ENCODE results near the gene MYH7.
"Not testable (repeated sequence)": the region's sequence is repeated elsewhere in the genome, so short reads cannot be mapped to it uniquely, and the experiment has no call there.

The MYH7 gene

DNA sequence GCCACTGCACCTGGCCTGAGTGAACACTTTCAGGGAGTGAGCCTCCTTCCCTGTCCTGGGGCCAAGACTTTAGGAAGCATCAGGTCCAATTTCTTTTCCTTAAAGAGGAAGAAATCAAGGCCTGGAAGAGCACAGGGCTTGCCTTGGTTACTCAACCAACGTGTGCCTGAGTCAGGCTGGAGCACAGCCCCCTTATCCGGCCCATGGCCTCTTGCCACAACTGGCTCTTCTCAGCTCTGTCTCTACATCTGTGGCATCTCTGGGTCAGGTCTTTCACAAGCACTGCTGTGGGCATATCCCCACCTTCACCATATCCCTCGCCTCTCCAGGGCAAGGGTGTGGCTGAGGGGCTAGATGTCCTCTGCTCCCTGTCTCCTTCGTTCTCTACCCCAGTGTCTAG is 34.2 kb downstream of the MYH7 start:
- no peaks in the 10 kb centered on the region for H3K36me3 ChIP-seq (ENCODE audit: control insufficient read depth, insufficient read depth, low read length)
- H3K4me1 ChIP-seq (ENCODE audit: control insufficient read depth, insufficient read depth, low read length, poor library complexity, severe bottlenecking): no peaks in the 10 kb centered on the region
- H3K27me3 ChIP-seq (replicated peaks; ENCODE audit: control insufficient read depth, insufficient read depth, low read length, poor library complexity, severe bottlenecking): no peaks in the 10 kb centered on the region
- no peaks in the 10 kb centered on the region for H3K9me3 ChIP-seq (ENCODE audit: control insufficient read depth, low read length)
- no peak overlapping the region for H3K4me3 ChIP-seq (ENCODE audit: insufficient read depth, low read depth, low read length, poor library complexity, severe bottlenecking)
- no peak overlapping the region for H3K27ac ChIP-seq (ENCODE audit: insufficient read depth, low read length, poor library complexity, severe bottlenecking)
- DNase-seq: no peak

DNA sequence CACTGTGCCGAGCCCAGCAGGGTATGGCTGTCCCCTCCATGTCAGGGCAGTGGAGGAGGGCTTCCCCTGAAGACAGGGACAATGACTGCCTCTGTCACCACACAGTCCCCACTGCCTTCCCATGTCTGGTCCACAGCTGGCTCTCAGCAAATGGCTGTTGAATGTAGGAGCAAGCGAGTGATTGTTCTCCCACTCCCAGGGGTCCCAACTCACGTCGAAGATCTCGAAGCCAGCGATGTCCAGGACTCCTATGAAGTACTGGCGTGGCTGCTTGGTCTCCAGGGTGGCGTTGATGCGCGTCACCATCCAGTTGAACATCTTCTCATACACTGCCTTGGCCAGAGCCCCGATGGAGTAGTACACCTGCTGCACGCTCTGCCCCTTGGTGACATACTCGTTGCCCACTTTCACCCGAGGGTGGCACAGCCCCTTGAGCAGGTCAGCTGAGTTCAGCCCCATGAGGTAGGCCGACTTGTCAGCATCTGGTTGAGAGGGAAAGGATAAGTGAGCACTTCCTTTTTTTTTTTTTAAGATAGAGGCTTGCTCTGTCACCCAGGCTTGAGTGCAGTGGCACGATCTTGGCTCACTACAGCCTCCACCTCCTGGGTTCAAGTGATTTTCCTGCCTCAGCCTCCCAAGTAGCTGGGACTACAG is 34.8 kb downstream of the MYH7 start:
- not testable (repeated sequence) for H3K27ac ChIP-seq (ENCODE audit: insufficient read depth, low read length, poor library complexity, severe bottlenecking)

DNA sequence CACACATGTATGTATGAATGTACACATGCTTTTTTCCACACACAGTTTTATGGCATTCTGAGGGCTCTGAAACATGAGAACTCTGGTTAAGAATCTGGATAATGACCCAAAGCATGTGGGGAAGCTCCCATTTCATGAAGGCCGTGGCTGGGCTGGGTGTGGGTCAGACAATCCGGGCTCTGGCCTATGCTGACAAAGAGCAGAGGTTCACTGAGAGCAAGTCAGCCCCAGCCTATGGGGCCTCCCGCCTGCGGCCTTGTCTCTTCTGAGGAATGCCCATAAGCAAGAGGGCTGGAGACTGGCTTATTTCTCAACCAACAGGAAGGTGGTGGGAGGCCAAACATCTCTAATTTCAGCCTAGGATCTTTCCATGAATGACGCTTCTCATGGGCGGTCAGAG is 35.9 kb downstream of the MYH7 start:
- Histone ChIP-seq H3K27me3 (replicated peaks; ENCODE audit: control insufficient read depth, insufficient read depth, low read length, poor library complexity, severe bottlenecking) (no peaks in the 10 kb centered on the region), H3K36me3 (ENCODE audit: control insufficient read depth, insufficient read depth, low read length) (no peaks in the 10 kb centered on the region), H3K4me3 (ENCODE audit: insufficient read depth, low read depth, low read length, poor library complexity, severe bottlenecking) (no peak overlapping the region), H3K9me3 (ENCODE audit: control insufficient read depth, low read length) (no peaks in the 10 kb centered on the region), H3K4me1 (ENCODE audit: control insufficient read depth, insufficient read depth, low read length, poor library complexity, severe bottlenecking) (no peaks in the 10 kb centered on the region), H3K27ac (ENCODE audit: insufficient read depth, low read length, poor library complexity, severe bottlenecking) (no peak overlapping the region)
- no peak for DNase-seq

More for the DNA sequence above, 34.8 kb downstream of the MYH7 start:
- H3K36me3 ChIP-seq (ENCODE audit: control insufficient read depth, insufficient read depth, low read length); H3K4me3 ChIP-seq (ENCODE audit: insufficient read depth, low read depth, low read length, poor library complexity, severe bottlenecking); DNase-seq; H3K4me1 ChIP-seq (ENCODE audit: control insufficient read depth, insufficient read depth, low read length, poor library complexity, severe bottlenecking); H3K9me3 ChIP-seq (ENCODE audit: control insufficient read depth, low read length); H3K27me3 ChIP-seq (replicated peaks; ENCODE audit: control insufficient read depth, insufficient read depth, low read length, poor library complexity, severe bottlenecking): not testable (repeated sequence)

DNA sequence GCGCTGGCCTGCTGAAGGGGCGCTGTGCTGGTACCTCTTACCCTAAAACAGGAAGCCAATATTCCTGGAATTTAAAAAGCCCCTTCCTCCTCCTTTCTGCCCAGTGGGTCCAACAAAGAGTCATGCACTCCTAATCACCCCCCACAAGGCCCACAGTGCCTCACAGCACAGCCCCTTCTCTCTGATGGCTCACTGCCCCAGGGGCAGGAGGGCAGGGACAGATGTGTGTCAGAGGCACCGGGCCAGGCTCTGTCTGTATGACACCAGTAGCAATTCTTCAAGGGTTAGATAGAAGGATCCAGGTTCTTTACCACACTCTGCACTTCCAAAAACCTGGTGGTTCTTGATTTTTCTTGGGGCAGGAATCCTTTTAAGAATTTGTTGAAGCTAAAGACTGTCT is 36.3 kb downstream of the MYH7 start:
- no peak for DNase-seq
- Histone ChIP-seq H3K27ac (ENCODE audit: insufficient read depth, low read length, poor library complexity, severe bottlenecking) (no peak overlapping the region), H3K27me3 (replicated peaks; ENCODE audit: control insufficient read depth, insufficient read depth, low read length, poor library complexity, severe bottlenecking) (no peaks in the 10 kb centered on the region), H3K4me1 (ENCODE audit: control insufficient read depth, insufficient read depth, low read length, poor library complexity, severe bottlenecking) (no peaks in the 10 kb centered on the region), H3K9me3 (ENCODE audit: control insufficient read depth, low read length) (no peaks in the 10 kb centered on the region), H3K36me3 (ENCODE audit: control insufficient read depth, insufficient read depth, low read length) (no peaks in the 10 kb centered on the region), H3K4me3 (ENCODE audit: insufficient read depth, low read depth, low read length, poor library complexity, severe bottlenecking) (no peak overlapping the region)

DNA sequence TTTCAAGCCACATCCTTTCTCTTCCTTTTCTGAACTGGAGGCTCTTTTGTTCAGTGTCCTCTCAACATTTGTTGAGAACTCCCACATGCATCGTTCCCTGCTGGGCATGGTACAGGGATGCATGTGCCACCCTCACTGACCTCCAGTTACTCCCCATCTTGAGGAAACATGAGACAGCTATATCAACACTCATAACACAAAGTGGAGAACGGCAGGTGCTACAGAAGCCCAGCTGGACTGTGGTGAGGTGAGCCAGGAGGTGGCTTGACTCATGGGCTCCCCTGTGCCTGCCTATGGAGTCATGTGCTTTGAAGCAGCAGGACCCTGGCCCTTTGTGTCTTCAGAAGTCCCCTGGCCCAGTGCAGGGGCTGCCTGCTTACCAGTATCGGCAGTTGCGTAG is 37.1 kb downstream of the MYH7 start:
- DNase-seq: no peak
- H3K9me3 ChIP-seq (ENCODE audit: control insufficient read depth, low read length): no peaks in the 10 kb centered on the region
- no peaks in the 10 kb centered on the region for H3K36me3 ChIP-seq (ENCODE audit: control insufficient read depth, insufficient read depth, low read length)
- H3K27me3 ChIP-seq (replicated peaks; ENCODE audit: control insufficient read depth, insufficient read depth, low read length, poor library complexity, severe bottlenecking): no peaks in the 10 kb centered on the region
- no peak overlapping the region for H3K27ac ChIP-seq (ENCODE audit: insufficient read depth, low read length, poor library complexity, severe bottlenecking)
- H3K4me1 ChIP-seq (ENCODE audit: control insufficient read depth, insufficient read depth, low read length, poor library complexity, severe bottlenecking): no peaks in the 10 kb centered on the region
- no peak overlapping the region for H3K4me3 ChIP-seq (ENCODE audit: insufficient read depth, low read depth, low read length, poor library complexity, severe bottlenecking)

DNA sequence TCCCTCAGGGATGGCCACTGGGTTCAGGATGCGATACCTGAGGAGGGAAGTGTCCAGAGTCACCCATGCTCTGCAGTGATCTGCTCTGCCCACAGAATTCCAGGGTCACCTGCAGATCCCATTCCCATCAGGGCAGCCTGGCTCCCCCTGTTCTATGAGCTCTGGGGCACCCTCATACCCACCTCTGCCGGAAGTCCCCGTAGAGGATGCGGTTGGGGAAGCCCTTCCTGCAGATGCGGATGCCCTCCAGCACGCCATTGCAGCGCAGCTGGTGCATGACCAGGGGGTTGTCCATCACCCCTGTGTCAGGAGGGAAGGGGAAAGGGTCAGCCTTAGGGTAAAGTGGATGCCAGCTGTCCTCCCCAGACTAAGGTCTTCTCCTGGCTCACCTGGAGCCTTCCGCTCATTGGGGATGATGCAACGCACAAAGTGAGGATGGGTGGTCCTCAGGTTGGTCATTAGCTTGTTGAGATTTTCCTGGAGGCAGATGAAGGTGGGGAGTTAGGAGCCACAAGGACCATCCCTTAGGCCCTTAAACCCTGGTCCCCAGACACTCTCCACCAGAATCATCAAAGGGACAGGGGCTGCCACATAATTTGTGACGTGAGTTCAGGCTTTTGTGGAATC is 38.6 kb downstream of the MYH7 start:
- Histone ChIP-seq H3K9me3 (ENCODE audit: control insufficient read depth, low read length) (no peaks in the 10 kb centered on the region), H3K36me3 (ENCODE audit: control insufficient read depth, insufficient read depth, low read length) (no peaks in the 10 kb centered on the region), H3K27me3 (replicated peaks; ENCODE audit: control insufficient read depth, insufficient read depth, low read length, poor library complexity, severe bottlenecking) (no peaks in the 10 kb centered on the region), H3K27ac (ENCODE audit: insufficient read depth, low read length, poor library complexity, severe bottlenecking) (no peak overlapping the region), H3K4me1 (ENCODE audit: control insufficient read depth, insufficient read depth, low read length, poor library complexity, severe bottlenecking) (no peaks in the 10 kb centered on the region), H3K4me3 (ENCODE audit: insufficient read depth, low read depth, low read length, poor library complexity, severe bottlenecking) (no peak overlapping the region)
- no peak for DNase-seq

DNA sequence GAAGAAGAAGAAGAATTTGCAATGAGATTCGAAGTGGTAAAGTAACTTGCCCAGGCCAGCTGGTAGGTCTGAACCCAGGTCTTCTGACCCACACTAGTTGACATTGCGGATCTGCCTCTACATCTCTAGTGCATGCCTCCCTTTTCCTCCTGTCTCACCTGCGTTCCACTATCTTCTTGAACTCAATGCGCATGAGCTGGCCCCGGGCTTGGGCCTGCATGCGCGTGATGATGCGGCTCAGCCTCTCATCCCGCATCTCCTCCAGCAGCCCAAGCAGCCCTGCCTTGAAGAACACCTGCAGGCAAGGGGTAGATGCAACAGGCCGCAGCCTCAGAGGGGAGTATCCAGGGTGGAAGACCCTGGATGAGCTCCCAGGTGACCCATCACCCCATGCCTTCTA is 39.3 kb downstream of the MYH7 start:
- no peak overlapping the region for H3K4me3 ChIP-seq (ENCODE audit: insufficient read depth, low read depth, low read length, poor library complexity, severe bottlenecking)
- no peak overlapping the region for H3K27ac ChIP-seq (ENCODE audit: insufficient read depth, low read length, poor library complexity, severe bottlenecking)
- DNase-seq: no peak
- no peaks in the 10 kb centered on the region for H3K27me3 ChIP-seq (replicated peaks; ENCODE audit: control insufficient read depth, insufficient read depth, low read length, poor library complexity, severe bottlenecking)
- H3K36me3 ChIP-seq (ENCODE audit: control insufficient read depth, insufficient read depth, low read length): no peaks in the 10 kb centered on the region
- no peaks in the 10 kb centered on the region for H3K4me1 ChIP-seq (ENCODE audit: control insufficient read depth, insufficient read depth, low read length, poor library complexity, severe bottlenecking)
- no peaks in the 10 kb centered on the region for H3K9me3 ChIP-seq (ENCODE audit: control insufficient read depth, low read length)

DNA sequence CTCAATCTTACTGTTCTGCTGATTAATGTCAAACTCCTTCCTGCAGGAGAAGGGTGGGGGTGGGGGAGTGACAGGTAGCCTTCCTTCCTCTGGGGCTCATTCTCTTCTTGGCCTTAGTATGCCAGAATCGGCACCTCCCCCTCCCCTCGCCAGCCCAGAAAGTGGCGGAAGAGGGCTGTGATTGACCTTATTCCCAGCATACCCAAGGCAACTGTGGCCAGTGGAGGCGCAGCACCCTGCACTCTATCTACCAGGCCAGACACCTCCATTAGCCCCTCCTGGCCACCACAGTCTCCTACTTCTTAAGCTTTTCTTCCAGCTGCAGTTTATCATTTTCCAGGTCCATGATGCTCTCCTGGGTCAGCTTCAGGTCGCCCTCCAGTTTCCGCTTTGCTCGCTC is 42.8 kb downstream of the MYH7 start:
- no peak overlapping the region for H3K27ac ChIP-seq (ENCODE audit: insufficient read depth, low read length, poor library complexity, severe bottlenecking)
- no peak overlapping the region for H3K4me3 ChIP-seq (ENCODE audit: insufficient read depth, low read depth, low read length, poor library complexity, severe bottlenecking)
- no peaks in the 10 kb centered on the region for H3K27me3 ChIP-seq (replicated peaks; ENCODE audit: control insufficient read depth, insufficient read depth, low read length, poor library complexity, severe bottlenecking)
- H3K4me1 ChIP-seq (ENCODE audit: control insufficient read depth, insufficient read depth, low read length, poor library complexity, severe bottlenecking): no peaks in the 10 kb centered on the region
- H3K9me3 ChIP-seq (ENCODE audit: control insufficient read depth, low read length): no peaks in the 10 kb centered on the region
- no peaks in the 10 kb centered on the region for H3K36me3 ChIP-seq (ENCODE audit: control insufficient read depth, insufficient read depth, low read length)
- DNase-seq: no peak

DNA sequence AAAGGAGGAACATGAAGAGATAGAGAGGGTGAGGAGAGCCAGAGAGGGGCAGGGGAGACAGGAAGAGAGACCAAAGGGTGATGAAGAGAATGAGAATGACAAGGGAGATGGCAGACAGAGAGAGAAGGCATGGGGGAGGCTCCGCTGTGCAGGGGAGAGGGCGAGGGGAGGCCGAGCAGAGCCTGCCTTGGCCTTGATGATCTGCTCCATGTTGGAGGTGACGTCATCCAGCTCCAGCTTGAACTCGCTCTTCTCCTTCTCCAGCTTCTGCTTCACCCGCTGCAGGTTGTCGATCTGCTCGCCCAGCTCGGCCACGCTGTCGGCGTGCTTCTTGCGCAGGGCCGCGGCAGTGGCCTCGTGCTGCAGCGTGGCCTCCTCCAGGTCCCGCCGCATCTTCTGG is 45.6 kb downstream of the MYH7 start:
- H3K27me3 ChIP-seq (replicated peaks; ENCODE audit: control insufficient read depth, insufficient read depth, low read length, poor library complexity, severe bottlenecking); H3K9me3 ChIP-seq (ENCODE audit: control insufficient read depth, low read length); DNase-seq; H3K4me1 ChIP-seq (ENCODE audit: control insufficient read depth, insufficient read depth, low read length, poor library complexity, severe bottlenecking); H3K27ac ChIP-seq (ENCODE audit: insufficient read depth, low read length, poor library complexity, severe bottlenecking); H3K4me3 ChIP-seq (ENCODE audit: insufficient read depth, low read depth, low read length, poor library complexity, severe bottlenecking); H3K36me3 ChIP-seq (ENCODE audit: control insufficient read depth, insufficient read depth, low read length): not testable (repeated sequence)

DNA sequence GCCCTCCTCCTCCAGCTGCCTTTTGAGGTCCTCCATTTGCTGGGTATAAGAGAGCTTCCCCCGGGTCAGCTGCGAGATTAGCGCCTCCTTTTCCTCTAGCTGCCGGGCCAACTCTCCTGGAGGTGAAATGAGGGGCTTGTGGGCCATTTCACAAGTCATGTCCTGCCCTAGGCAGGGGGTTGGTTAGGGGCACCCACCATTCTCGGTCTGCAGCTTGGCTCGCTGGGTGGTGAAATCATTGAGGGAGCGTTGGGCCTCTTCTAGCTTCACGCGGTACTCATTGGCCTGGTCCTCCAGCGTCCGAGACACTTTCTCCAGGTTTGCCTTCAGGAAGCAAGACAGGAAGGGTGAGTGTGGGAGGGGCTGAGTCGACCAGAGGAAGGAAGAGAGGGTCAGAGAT is 46.1 kb downstream of the MYH7 start:
- no peak overlapping the region for H3K4me3 ChIP-seq (ENCODE audit: insufficient read depth, low read depth, low read length, poor library complexity, severe bottlenecking)
- H3K9me3 ChIP-seq (ENCODE audit: control insufficient read depth, low read length): no peaks in the 10 kb centered on the region
- H3K27me3 ChIP-seq (replicated peaks; ENCODE audit: control insufficient read depth, insufficient read depth, low read length, poor library complexity, severe bottlenecking): no peaks in the 10 kb centered on the region
- DNase-seq: no peak
- H3K36me3 ChIP-seq (ENCODE audit: control insufficient read depth, insufficient read depth, low read length): no peaks in the 10 kb centered on the region
- H3K4me1 ChIP-seq (ENCODE audit: control insufficient read depth, insufficient read depth, low read length, poor library complexity, severe bottlenecking): no peaks in the 10 kb centered on the region
- no peak overlapping the region for H3K27ac ChIP-seq (ENCODE audit: insufficient read depth, low read length, poor library complexity, severe bottlenecking)

Data from effector memory CD4-positive, alpha-beta T cell (primary cell).